WTC11 (cell line): ENCODE data around the gene PPP1R2. TPM values are rescaled to one million over a fixed set of nuclear protein-coding genes. Genes with fewer than 3 reads are reported as not detected.

Experiments
- ATAC-seq: fragments of 200-7000 bp; cut with Tn5 transposase; 2 replicates; pipeline ENCODE4 v1.10.0; 2021; ENCODE audit warnings: mild to moderate bottlenecking, moderate library complexity
- CTCF ChIA-PET: fragments of 300-600 bp; sonication (Branson Sonifier 250); formaldehyde crosslinking; loops from one replicate; lab custom pipeline; 2021; ENCODE audit warnings: antibody characterized with exemption; lab: Charles Lee
- POLR2A ChIA-PET: fragments of 350-600 bp; sonication (Branson Sonifier 250); formaldehyde crosslinking; loops from one replicate; lab custom pipeline; 2021; ENCODE audit warnings: antibody characterized with exemption; lab: Charles Lee
- DNase-seq: peaks from one replicate; pipeline ENCODE4 v3.0.0; 2021; ENCODE audit warnings: low spot score
- H3K27ac Mint-ChIP-seq: 2 replicates; pipeline ENCODE4 v1.8.0; 2021; ENCODE audit warnings: mixed read lengths
- H3K27me3 Mint-ChIP-seq: 2 replicates; pipeline ENCODE4 v1.8.0; 2021; ENCODE audit warnings: low read depth, mild to moderate bottlenecking, moderate library complexity, mixed read lengths
- H3K36me3 Mint-ChIP-seq: 2 replicates; pipeline ENCODE4 v1.8.0; 2021; ENCODE audit warnings: mixed read lengths
- H3K4me1 Mint-ChIP-seq: 2 replicates; pipeline ENCODE4 v1.8.0; 2022; ENCODE audit warnings: mixed read lengths
- H3K4me3 Mint-ChIP-seq: 2 replicates; pipeline ENCODE4 v1.8.0; 2021; ENCODE audit warnings: mild to moderate bottlenecking, moderate library complexity, mixed read lengths
- H3K9me3 Mint-ChIP-seq: 2 replicates; pipeline ENCODE4 v1.8.0; 2021; ENCODE audit warnings: mixed read lengths
- ARID4B ChIP-seq: sonication (generic); formaldehyde crosslinking; IDR thresholded peaks from 2 replicates; pipeline ENCODE4 v1.8.0; 2023; ENCODE audit warnings: missing genetic modification reagents, mild to moderate bottlenecking, borderline replicate concordance
- ATF3 ChIP-seq: sonication (generic); formaldehyde crosslinking; conservative IDR thresholded peaks from 2 replicates; pipeline ENCODE4 v1.8.1; 2022; ENCODE audit warnings: mild to moderate bottlenecking, missing genetic modification reagents
- CTCF ChIP-seq: fragments of 200-600 bp; IDR thresholded peaks from 2 replicates; pipeline ENCODE4 v1.8.0; 2022; ENCODE audit warnings: antibody characterized with exemption
- GRHL2 ChIP-seq: fragments of 250-450 bp; sonication (Bioruptor Pico); IDR thresholded peaks from 2 replicates; pipeline ENCODE4 v1.8.0; 2022; ENCODE audit warnings: mild to moderate bottlenecking, moderate library complexity; ENCODE audit not compliant: insufficient replicate concordance, severe bottlenecking
- JAZF1 ChIP-seq: fragments of 250-450 bp; sonication (Bioruptor Pico); IDR thresholded peaks from 2 replicates; pipeline ENCODE4 v1.9.0; 2021; ENCODE audit warnings: moderate library complexity, mild to moderate bottlenecking, inconsistent platforms
- JUN ChIP-seq: sonication (generic); formaldehyde crosslinking; IDR thresholded peaks from 2 replicates; pipeline ENCODE4 v1.8.0; 2023; ENCODE audit warnings: mild to moderate bottlenecking, missing genetic modification reagents
- MYBL2 ChIP-seq: sonication (generic); formaldehyde crosslinking; IDR thresholded peaks from 2 replicates; pipeline ENCODE4 v1.8.1; 2023; ENCODE audit warnings: mild to moderate bottlenecking, moderate library complexity, missing genetic modification reagents
- NR2C2 ChIP-seq: sonication (generic); formaldehyde crosslinking; IDR thresholded peaks from 2 replicates; pipeline ENCODE4 v1.8.0; 2022; ENCODE audit warnings: mild to moderate bottlenecking, missing genetic modification reagents
- RORB ChIP-seq: fragments of 250-450 bp; sonication (Bioruptor Pico); IDR thresholded peaks from 2 replicates; pipeline ENCODE4 v1.9.0; 2021; ENCODE audit warnings: mild to moderate bottlenecking
- SMAD3 ChIP-seq: sonication (generic); formaldehyde crosslinking; IDR thresholded peaks from 2 replicates; pipeline ENCODE4 v1.8.0; 2022; ENCODE audit warnings: missing genetic modification reagents, mild to moderate bottlenecking, borderline replicate concordance
- TCF7 ChIP-seq: sonication (generic); formaldehyde crosslinking; IDR thresholded peaks from 2 replicates; pipeline ENCODE4 v1.8.0; 2022; ENCODE audit warnings: mild to moderate bottlenecking, low read depth, missing genetic modification reagents, moderate library complexity
- ZBTB43 ChIP-seq: sonication (generic); formaldehyde crosslinking; IDR thresholded peaks from 2 replicates; pipeline ENCODE4 v1.8.1; 2023; ENCODE audit warnings: mild to moderate bottlenecking, missing genetic modification reagents
- ZNF317 ChIP-seq: sonication (generic); formaldehyde crosslinking; IDR thresholded peaks from 2 replicates; pipeline ENCODE4 v1.8.1; 2023; ENCODE audit warnings: low read depth, mild to moderate bottlenecking, moderate library complexity, missing genetic modification reagents, borderline replicate concordance
- ZNF416 ChIP-seq: fragments of 250-450 bp; sonication (Bioruptor Pico); IDR thresholded peaks from 2 replicates; pipeline ENCODE4 v1.9.0; 2021; ENCODE audit warnings: mild to moderate bottlenecking, inconsistent platforms
- ZNF423 ChIP-seq: fragments of 250-450 bp; sonication (Bioruptor Pico); IDR thresholded peaks from 2 replicates; pipeline ENCODE4 v2.1.2; 2022; ENCODE audit warnings: mild to moderate bottlenecking, moderate library complexity
- ZNF671 ChIP-seq: fragments of 250-450 bp; sonication (Bioruptor Pico); IDR thresholded peaks from 2 replicates; pipeline ENCODE4 v1.8.0; 2021; ENCODE audit warnings: mild to moderate bottlenecking
- total RNA-seq: library from RNA; stranded (reverse); gene quantifications from 3 replicates; pipeline ENCODE4 v1.2.3, GENCODE V29; 2021
- TF ChIP-seq, protein P1 (sequence below): sonication (generic); formaldehyde crosslinking; IDR thresholded peaks from 2 replicates; pipeline ENCODE4 v1.8.1; 2023; ENCODE audit warnings: mild to moderate bottlenecking, missing genetic modification reagents, moderate library complexity
- TF ChIP-seq, protein P2 (sequence below): sonication (generic); formaldehyde crosslinking; IDR thresholded peaks from 2 replicates; pipeline ENCODE4 v1.8.1; 2022; ENCODE audit warnings: missing genetic modification reagents, borderline replicate concordance
- TF ChIP-seq, protein P3 (sequence below): fragments of 250-450 bp; sonication (Bioruptor Pico); IDR thresholded peaks from 2 replicates; pipeline ENCODE4 v1.9.0; 2021; ENCODE audit warnings: moderate library complexity, mild to moderate bottlenecking, inconsistent platforms, borderline replicate concordance
- TF ChIP-seq, protein P4 (sequence below): sonication (generic); formaldehyde crosslinking; IDR thresholded peaks from 2 replicates; pipeline ENCODE4 v1.8.0; 2023; ENCODE audit warnings: missing genetic modification reagents
- TF ChIP-seq, protein P5 (sequence below): sonication (generic); formaldehyde crosslinking; IDR thresholded peaks from 2 replicates; pipeline ENCODE4 v1.8.0; 2022; ENCODE audit warnings: mild to moderate bottlenecking, missing genetic modification reagents

PPP1R2 gene
- total RNA-seq, 1 experiment from 2014 or later = 28.1 TPM

DNA sequence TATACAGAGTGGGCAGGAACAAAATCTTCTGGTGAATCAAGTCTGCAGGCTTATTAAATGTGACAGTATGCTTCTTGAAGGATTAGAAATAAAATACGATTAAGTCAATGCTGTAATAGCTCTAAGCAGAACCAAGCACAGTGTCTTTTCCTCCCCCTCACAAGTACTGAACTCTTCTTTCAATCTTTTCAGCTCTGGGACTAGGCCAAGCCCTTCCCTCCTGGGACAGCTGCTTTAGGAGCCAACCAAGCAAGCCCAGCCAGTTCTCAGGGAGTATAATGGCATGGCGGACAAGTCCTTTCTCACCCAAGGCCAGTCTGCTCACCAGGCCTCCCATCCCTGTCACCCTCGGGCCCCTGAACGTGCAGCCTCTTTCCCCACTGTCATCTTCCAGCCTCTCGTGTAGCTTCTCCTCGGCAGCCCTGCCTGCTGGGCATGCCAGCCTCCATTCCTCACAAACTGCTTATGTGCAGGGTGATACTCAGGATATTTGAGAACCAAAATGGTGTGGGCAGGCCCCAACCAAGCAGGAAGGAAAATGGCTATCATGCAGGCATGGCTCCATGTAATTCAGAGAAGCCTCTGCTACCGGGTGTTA, 8.4 kb upstream of the PPP1R2 start (continued):
- TF ChIP-seq ZBTB43 (CRISPR knock-in tag) (no peak), ZNF423 (CRISPR knock-in tag) (no peak), CTCF (no peak)

- no peak for DNase-seq
- Mint-ChIP-seq H3K27ac (no peak overlapping the region), H3K27me3 (peaks cover 56% of the 10 kb centered on the region), H3K4me3 (no peak overlapping the region), H3K36me3 (no peaks in the 10 kb centered on the region), H3K9me3 (no peaks in the 10 kb centered on the region), H3K4me1 (peaks cover 36% of the 10 kb centered on the region)
- CTCF ChIA-PET = interaction anchor here (1.4 kb wide), 1 partner anchor 280 kb away, joined by 4 read pairs; the partner anchor contains the start of gene XXYLT1
- POLR2A ChIA-PET = no interaction called here
- ATAC-seq = no peak
- TF ChIP-seq NR2C2 (CRISPR knock-in tag) = no peak
- TF ChIP-seq, protein P1, sequence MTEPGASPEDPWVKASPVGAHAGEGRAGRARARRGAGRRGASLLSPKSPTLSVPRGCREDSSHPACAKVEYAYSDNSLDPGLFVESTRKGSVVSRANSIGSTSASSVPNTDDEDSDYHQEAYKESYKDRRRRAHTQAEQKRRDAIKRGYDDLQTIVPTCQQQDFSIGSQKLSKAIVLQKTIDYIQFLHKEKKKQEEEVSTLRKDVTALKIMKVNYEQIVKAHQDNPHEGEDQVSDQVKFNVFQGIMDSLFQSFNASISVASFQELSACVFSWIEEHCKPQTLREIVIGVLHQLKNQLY (CRISPR knock-in tag) = no peak
- no peak for TF ChIP-seq TCF7
- TF ChIP-seq ZNF423 (CRISPR knock-in tag) = no peak
- no peak for TF ChIP-seq MYBL2 (CRISPR knock-in tag)
- no peak for TF ChIP-seq ZNF317 (CRISPR knock-in tag)
- no peak for TF ChIP-seq JAZF1 (CRISPR knock-in tag)
- TF ChIP-seq ZNF671 (CRISPR knock-in tag) = no peak
- TF ChIP-seq ATF3 (CRISPR knock-in tag) = no peak
- TF ChIP-seq SMAD3 (CRISPR knock-in tag) = no peak
- TF ChIP-seq ZNF416 (CRISPR knock-in tag) = no peak
- no peak for TF ChIP-seq ARID4B
- TF ChIP-seq, protein P2, sequence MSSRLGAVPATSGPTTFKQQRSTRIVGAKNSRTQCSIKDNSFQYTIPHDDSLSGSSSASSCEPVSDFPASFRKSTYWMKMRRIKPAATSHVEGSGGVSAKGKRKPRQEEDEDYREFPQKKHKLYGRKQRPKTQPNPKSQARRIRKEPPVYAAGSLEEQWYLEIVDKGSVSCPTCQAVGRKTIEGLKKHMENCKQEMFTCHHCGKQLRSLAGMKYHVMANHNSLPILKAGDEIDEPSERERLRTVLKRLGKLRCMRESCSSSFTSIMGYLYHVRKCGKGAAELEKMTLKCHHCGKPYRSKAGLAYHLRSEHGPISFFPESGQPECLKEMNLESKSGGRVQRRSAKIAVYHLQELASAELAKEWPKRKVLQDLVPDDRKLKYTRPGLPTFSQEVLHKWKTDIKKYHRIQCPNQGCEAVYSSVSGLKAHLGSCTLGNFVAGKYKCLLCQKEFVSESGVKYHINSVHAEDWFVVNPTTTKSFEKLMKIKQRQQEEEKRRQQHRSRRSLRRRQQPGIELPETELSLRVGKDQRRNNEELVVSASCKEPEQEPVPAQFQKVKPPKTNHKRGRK (CRISPR knock-in tag) = no peak
- no peak for TF ChIP-seq RORB (CRISPR knock-in tag)
- TF ChIP-seq, protein P3, sequence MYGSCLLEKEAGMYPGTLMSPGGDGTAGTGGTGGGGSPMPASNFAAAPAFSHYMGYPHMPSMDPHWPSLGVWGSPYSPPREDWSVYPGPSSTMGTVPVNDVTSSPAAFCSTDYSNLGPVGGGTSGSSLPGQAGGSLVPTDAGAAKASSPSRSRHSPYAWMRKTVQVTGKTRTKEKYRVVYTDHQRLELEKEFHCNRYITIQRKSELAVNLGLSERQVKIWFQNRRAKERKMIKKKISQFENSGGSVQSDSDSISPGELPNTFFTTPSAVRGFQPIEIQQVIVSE (CRISPR knock-in tag) = no peak
- TF ChIP-seq, protein P4, sequence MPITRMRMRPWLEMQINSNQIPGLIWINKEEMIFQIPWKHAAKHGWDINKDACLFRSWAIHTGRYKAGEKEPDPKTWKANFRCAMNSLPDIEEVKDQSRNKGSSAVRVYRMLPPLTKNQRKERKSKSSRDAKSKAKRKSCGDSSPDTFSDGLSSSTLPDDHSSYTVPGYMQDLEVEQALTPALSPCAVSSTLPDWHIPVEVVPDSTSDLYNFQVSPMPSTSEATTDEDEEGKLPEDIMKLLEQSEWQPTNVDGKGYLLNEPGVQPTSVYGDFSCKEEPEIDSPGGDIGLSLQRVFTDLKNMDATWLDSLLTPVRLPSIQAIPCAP (CRISPR knock-in tag) = no peak
- TF ChIP-seq, protein P5, sequence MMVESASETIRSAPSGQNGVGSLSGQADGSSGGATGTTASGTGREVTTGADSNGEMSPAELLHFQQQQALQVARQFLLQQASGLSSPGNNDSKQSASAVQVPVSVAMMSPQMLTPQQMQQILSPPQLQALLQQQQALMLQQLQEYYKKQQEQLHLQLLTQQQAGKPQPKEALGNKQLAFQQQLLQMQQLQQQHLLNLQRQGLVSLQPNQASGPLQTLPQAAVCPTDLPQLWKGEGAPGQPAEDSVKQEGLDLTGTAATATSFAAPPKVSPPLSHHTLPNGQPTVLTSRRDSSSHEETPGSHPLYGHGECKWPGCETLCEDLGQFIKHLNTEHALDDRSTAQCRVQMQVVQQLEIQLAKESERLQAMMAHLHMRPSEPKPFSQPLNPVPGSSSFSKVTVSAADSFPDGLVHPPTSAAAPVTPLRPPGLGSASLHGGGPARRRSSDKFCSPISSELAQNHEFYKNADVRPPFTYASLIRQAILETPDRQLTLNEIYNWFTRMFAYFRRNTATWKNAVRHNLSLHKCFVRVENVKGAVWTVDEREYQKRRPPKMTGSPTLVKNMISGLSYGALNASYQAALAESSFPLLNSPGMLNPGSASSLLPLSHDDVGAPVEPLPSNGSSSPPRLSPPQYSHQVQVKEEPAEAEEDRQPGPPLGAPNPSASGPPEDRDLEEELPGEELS = no peak
- TF ChIP-seq GRHL2 (CRISPR knock-in tag) = no peak
- no peak for TF ChIP-seq JUN (CRISPR knock-in tag)
These were observed 7.6 kb upstream of the PPP1R2 start for GRCh38 chr3:195550723-195551122.
